DMS153 (cell line): ENCODE data around the gene NEURL2.

Experiments used
- DNase-seq: peaks from one replicate; lab custom pipeline; 2025; lab: John Stamatoyannopoulos, UW

Gene NEURL2

DNA sequence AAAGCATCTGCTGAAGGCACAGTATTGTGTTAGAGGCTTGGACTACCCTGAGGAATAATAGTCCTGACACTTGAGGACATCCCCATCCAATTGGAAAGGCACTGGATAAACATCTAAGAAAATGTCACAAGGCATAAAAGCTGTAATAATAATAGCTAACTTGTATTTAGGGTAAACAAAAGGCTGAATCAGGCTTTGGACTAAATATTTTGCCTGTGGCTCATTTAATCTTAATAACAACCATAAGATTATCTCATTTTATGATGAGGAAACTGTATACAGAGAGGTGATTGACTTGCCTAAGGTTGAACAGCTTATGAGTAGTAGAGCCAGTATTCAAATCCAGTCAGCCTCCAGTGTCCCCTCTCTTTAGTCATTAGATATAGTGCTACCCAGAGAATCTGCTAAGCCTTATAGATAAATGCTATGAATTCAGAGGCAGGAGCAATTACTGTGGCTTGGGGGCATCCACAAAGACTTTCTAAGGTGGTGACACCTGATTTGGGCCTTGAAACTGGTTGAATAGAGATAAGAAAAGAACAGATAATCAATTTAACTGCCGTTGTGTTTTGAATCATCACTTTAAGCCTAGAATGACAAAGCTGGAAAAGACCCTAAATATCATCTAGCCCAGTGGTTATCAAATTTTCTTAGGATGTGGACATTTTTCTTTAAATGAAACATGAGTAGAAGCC, 17.5 kb downstream of the NEURL2 start:
- DNase-seq = no peak

DNA sequence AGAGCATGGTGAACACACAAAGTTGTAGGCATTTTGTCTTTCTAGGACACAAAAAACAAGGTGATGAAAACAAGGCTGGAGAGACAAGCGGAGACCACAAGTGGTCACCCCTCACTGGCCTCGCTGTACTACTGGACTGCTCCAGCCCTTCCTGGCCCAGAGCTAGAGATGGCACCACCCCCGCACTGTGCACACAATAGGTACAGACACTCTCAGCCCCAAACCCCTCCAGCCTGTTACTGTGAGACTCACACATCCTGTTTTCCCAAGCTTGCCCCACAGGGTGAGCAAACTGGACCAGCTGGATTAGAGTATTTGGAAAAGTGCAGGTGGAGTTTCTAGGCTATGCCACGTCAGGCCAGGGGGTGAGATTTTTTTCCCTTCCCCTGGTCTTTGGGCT, 18.4 kb downstream of the NEURL2 start:
- no peak for DNase-seq

DNA sequence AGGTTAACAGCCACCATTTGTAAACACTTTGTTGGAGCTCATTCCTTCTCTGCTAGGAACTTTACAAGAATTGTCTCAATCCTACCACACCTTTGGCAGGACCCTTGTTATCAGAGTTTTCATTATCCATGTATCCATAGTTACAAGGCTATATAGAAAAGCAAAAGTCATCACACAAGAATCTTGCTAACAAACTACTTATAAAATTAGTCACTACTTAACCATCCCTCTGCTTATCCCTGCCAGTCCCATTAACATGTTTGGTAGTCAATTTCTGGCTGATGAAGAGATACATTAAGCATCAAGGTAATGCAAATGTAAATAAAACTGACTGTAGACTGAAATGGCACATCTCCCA, 23.2 kb downstream of the NEURL2 start:
- no peak for DNase-seq

DNA sequence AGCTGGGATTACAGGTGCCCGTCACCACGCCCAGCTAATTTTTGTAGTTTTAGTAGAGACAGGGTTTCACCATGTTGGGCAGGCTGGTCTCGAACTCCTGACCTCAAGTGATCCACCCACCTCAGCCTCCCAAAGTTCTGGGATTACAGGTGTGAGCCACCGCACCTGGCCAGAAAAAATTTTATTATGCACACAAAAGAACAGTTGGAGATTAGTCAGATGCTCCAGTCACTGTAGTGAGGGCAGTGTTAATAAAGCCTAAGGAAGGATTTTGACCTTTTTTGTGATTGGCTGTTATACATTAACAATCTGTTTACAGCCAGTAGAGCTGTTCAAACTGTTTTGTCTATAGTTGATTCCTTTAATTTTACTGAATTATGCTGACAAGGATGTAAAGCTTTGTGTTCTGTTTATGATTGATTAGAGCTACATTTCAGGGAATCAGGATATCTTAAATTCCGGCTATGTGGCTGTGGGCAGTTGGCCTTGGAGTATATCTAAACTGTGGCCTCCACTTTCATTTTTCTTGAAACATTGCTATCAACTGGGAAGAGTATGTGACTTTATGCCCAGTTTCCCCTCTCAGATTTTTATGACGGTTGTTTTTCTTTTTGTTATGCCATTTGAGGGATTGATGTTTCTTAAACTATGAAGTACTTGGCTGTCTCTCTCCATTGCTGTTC, 23.7 kb downstream of the NEURL2 start:
- no peak for DNase-seq

DNA sequence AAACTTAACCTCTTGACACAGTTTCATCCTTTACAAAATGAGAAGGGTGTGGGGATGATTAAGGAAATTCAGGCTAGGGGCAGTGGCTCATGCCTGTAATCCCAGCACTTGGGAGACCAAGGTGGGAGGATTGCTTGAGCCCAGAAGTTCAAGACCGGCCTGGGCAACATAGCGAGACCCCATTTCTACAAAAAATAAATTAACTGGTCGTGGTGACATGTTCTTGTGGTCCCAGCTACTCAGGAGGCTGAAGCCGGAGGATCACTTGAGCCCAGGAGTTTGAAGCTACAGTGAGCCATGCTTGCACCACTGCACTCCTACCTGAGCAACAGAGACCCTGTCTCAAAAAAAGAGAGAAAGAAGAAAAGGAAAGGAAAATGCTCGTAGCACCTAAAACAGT, 24.6 kb downstream of the NEURL2 start:
- DNase-seq = no peak

DNA sequence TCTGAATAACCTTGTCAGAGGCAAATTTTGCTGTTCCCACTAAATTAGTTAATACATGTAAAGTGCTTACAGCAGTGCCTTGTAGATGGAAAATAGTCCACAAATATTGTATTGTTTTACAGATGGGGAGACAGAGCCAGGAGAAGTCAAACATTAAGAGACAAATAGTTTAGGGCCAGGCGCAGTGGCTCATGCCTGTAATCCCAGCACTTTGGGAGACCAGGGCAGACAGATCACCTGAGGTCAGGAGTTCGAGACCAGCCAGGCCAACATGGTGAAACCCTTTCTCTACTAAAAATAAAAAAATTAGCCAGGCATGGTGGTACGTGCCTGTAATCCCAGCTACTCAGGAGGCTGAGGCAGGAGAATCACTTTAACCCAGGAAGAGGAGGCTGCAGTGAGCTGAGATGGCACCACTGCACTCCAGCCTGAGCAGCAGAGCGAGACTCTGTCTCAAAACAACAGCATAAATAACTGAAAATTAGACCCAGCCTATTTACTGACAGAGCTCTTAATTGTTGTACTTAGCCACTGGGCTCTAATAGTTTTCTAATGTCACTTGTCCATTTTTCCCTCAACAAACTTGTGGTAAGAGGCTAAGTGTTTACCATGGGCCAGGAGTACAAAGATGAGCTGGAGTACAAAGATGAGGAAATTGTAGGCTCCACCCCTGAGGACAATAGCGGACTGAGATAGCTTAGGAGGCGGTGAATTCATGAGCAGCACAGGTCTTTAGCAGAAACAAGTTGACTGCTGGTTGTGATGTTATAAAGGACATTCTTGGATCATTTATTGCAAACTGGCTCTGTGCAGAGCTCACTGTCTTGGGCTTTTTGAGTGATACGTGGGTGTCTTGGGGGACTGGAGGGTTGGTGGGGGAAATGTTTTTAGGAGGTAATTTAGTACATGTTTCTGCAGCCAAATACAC, 27.2 kb downstream of the NEURL2 start:
- DNase-seq = peak; percentile 42

DNA sequence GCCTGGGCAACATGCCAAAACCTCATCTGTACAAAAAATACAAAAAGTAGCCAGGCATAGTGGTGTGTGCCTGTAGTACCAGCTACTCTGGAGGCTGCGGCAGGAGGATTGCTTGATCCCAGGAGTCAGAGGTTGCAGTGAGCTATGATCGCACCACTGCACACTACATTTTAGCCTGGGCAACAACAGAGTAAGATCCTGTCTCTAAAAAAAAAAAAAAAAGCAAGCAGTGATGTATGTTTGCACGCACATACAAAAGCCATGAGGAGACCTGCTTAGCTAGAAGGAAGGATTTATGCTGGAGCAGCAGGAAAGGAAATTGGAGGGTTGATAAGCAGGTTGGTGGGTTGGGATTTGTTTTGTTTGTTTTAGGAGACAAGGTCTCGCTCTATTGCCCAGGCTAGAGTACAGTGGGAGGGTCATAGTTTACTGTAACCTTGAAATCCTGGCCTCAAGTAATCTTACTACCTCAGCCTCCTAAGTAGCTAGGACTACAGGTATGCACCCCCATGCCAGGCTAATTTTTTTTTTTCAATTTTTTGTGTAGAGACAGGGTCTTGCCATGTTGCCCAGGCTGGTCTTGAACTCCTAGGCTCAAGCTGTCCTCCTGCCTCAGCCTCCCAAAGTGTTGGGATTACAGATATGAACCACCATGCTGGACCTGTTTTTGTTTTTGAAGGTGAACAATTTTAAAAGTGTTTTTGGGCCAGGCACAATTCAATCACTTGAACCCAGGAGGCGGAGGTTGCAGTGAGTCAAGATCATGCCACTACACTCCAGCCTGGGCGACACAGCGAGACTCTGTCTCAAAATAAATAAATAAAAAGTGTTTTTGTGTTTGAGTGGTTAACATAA, 29.6 kb downstream of the NEURL2 start:
- peak; percentile 44 for DNase-seq

DNA sequence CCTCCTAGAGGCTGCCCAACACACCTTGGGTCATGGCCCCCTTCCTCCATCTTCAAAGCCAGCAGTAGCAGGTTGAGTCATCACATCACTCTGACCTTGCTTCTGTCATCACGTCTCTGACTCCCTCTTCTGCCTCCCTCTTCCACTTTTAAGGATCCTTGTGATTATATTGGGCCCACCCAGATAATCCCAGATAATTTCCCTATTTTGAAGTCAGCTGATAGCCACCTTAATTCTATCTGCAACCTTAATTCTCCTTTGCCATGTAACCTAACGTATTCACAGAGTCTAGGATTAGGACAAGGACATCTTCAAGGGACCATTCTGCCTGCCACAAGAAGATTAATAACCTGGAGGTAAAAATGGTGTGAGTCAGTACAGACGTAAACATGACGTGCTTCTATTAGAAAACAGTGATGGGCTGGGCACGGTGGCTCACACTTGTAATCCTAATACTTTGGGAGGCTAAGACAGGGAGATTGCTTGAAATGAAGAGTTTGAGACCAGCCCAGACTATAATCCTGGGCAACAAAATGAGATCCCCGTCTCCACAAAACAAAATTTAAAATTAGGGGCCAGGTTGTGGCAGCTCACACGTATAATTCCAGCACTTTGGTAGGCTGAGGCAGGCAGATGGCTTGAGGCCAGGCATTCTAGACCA, 30.3 kb downstream of the NEURL2 start:
- DNase-seq = no peak

DNA sequence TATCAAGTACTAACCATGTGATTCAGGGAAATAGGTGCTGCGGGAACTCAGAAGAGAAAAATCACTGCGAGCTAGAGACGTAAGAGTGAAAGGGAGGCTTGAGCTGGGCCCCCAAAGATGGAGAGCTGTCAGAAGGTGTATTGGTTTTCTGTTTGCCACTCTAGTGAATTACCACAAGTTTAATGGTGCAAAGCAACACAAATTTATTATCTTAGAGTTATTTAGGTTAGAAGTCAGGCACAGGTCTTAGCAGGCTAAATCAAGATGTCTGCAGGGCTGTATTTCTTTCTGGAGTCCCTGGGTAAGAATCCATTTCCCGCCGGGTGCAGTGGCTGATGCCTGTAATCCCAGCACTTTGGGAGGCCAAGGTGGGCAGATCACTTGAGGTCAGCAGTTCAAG, 31.1 kb downstream of the NEURL2 start:
- no peak for DNase-seq

DNA sequence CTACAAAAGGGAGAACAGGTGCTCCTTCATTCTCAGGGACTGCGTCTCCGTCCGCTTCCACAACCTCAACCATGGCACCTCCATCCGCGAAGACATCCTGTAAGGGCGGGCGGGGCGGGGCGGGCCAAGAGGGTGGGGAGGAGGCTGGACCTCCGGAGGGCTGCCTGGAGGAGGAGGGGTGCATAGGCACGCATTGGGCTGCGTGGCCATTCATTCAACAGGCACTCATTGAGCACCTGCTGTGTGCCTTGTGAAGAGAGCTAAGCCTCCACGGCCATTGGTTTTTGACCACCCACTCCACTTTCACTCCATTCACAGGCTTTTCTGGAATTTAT, 33.2 kb downstream of the NEURL2 start:
- DNase-seq = no peak

DNA sequence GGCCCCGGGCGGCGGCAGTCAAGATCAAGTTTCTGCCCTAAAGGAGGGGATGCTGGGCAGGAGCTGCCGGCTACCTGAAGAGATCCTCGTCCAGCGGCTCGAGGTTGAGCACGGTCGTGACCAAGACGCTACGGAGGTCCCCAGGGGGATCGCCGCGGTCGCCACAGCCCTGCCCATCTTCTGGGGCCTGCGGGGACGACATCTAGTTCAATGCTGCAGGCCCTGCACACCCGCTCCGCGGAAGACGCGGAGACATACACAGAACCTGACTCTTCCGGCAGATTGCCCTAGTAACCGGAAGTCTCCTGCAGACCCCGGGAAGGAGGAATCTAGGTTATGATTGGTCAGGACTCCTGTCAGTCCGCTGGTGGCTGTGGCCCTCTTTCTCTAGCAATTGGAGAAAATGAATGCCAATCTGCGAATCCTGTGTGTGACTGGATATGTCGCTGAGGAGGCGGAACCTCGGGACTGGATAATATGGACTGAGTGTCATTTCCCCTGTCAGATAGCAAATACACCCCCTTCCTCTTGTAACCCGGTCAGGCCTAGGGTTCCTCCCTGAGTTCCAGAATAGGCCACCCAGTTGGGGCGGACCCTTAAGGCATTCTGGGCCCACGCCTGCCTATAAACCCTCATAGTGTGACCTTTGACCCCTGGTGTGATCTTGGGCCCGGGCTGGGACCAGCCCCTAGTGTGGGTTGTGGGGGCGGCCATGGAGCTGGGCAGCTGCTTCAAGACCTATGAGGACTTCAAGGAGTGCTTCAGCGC, 33.7 kb downstream of the NEURL2 start, which contains the start of the genes ACOT8 and ZSWIM3:
Gene ACOT8, minus strand, starts transcription at position 279 of the 768 bp plus-strand sequence. Its CDS starts 77 bp downstream, at position 202.
Gene ZSWIM3, plus strand, starts transcription at position 501 of the 768 bp plus-strand sequence. Its CDS starts 212 bp downstream, at position 713.
- DNase-seq = peak; percentile 99

DNA sequence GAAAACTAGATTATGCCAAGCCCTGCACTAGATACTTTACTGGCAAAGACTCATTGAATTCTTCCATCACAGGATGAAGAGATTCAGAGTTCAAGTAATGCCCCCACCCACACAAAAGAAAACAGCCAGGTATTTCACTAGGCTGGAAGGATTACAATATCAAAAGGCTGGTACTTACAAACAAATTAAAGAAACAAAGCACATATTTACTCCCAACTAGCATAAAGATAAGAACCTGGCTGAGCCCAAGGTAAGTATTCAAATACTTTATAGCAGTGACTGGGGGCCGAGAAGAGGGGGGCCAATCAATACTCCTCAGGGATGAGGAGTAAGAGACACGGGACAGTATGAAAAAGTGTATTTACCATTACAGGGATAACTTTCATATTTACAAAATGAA, 37.5 kb downstream of the NEURL2 start:
- DNase-seq = no peak

DNA sequence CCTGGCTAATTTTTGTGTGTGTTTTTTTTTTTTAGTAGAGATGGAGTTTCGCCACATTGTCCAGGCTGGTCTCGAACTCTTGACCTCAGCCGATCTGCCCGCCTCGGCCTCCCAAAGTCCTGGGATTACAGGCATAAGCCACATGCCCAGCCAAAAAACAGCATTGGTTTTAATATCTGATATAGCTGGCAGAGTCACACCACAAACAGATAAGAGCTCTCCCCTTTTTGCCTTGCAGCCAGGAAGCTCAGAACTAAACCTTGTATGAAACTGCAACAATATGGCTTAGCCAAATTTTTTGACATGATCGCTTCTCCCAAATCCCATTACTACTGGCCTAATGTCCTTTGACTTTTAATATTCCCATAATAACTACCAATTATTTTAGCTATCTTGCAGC, 38.7 kb downstream of the NEURL2 start:
- no peak for DNase-seq

DNA sequence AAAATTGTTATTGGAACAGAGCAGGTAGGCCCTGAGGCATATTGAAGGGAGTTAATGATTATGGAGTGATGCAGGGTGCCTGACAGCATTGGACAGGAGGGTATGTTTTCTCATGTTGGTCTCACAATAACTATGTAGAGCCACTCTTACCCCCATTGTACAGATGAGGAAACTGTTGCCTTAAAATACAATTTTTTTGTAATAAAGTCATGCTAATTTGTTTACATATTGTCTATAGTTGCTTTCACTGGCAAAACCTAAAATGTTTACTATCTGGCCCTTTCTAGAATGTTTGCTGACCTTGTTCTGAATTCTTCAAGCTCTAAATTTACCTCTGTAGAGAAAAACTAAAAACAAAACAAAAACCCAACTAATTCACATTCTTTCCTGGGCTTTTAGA, 39.5 kb downstream of the NEURL2 start:
- no peak for DNase-seq

DNA sequence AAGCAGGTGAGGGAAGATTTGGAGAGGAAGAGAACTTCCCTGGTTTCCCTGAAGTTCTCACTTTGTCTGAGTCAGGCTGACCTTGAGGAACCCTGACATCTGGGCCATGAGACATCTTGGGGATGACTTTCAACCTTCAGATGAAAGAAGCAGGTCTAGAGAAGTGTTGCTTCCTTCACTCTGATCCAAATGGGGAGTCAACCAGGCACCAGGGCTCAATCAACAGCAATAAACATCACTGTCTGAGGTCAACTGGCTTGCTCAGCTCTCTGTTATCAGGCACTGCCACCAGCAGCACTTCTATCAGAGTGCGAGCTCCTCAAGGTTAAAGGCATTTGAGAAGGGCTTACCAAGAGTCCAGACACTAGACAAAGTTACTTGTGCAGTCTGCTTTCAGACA, 40.1 kb downstream of the NEURL2 start:
- DNase-seq = no peak

DNA sequence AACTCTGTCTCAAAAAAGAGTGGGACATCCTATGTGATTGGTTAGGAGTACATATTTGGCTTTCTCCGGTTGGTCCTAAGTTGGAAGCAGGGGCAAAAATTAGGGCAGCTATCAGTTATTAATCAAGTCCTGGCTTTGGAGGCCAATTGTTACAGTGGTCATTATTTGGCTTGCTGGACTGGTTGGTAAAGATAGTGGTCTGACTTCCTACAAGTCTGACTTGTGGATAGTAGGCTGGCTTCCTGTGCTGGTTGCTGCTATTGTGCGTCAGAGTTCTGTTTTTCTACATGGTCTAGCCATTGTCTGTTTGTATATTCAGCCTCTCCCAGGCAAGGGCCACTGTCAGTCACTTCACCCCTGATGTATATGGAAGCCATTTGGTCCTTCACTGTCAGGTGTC, 40.8 kb downstream of the NEURL2 start:
- no peak for DNase-seq

DNA sequence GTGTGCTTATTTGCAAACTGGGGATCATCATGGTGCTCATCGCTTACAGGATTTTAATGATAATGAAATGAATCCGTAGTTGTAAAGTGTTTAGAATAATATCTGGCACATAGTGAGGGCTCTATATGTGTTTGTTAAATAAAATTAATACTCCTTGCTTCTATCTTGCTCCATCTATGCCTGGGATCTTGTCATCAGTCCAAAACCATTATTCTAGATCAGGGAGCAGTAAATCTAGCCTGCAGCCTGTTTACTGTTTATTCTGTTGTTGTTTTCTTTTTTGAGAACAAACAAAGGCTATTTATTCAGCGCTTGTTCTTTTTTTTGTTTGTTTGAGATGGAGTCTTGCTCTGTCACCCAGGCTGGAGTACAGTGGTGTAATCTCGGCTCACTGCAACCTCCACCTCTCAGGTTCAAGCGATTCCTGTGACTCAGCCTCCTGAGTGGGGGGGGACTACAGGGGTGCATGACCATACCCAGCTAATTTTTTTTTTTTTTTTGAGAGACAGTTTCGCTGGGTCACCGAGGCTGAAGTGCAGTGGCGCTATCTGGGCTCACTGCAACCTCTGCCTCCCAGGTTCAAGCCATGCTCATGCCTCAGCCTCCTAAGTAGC, 41.9 kb downstream of the NEURL2 start:
- no peak for DNase-seq

DNA sequence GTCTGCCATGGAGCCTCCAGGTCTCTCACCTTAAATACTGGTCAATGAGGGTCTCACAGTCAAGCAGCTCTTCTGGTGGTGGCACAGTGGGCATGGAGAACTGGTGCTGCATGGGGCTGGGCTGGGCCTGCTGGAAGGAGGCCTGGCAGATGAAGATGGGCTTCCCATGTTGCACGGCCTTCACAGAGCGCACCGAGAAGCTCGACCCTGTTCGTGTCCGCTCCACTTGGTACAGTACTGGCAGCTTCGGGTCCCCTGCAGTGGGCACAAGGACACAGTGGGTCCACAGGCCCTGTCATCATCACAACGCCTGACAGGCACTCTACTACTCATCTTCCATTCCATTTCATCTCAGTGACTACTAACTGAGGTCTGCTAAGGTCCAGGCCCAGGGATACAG, 42.6 kb downstream of the NEURL2 start:
- DNase-seq = no peak

DNA sequence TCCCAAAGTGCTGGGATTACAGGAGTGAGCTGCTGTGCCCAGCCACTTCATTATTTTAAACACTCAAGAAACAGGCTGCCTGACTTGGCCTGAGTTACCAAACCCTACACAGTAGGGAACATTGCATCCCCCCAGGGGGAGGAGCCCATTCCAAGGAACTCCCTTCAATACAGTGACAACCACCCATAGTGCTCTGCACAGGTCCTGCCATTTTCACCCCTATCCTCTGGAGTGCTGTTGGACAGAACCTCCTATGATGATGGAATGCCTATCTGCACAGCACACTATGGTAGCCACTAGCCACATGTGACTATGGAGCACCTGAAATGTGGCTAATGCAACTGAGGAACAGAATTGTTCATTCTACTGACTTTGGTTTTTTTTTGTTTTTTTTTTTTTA, 45.6 kb downstream of the NEURL2 start:
- no peak for DNase-seq

DNA sequence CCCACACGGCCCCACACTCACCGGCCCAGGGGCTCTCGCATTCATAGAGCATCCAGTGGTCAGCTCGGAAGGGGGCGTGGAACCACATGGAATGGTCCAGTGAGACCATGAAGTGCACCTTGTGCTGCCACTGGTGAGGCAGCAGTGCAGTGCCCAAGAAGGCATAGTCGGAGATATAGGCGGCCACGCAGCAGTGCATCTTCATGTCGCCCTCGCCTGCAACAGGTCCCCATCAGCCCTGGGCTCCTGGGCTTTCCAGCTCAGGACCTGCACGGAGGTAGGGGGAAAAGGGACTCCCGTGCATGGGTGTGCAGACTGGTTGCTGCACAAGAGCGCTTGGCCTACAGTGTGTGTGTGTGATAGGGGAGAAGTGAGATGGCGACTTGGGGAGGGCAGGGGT, 47.5 kb downstream of the NEURL2 start:
- DNase-seq = no peak
